ENCODE results near the gene USP47. TPM values are rescaled to one million over a fixed set of nuclear protein-coding genes. Genes with fewer than 3 reads are reported as not detected.
A peak's percentile ranks its signal among the peaks of the same experiment; 100 is the strongest.

The USP47 gene
- total and polyA plus RNA-seq, 5 donors from 2014 or later = 35.7 to 79.0 (median 41.8) TPM

- Histone ChIP-seq H3K27me3 (ENCODE audit: control insufficient read depth, insufficient read depth, low read length) (no peaks in the 10 kb centered on the region), H3K27ac (ENCODE audit: insufficient read depth, low read length, poor library complexity, severe bottlenecking) (no peak overlapping the region), H3K4me1 (ENCODE audit: control insufficient read depth, insufficient read depth, low read length, poor library complexity, severe bottlenecking) (no peaks in the 10 kb centered on the region), H3K9me3 (ENCODE audit: control insufficient read depth in 2 of 2, low read length in 2 of 2) (no peaks in the 10 kb centered on the region), H3K4me3 (ENCODE audit: low read depth, low read length) (no peak overlapping the region), H3K36me3 (ENCODE audit: control insufficient read depth, insufficient read depth, low read length) (peaks cover 58% of the 10 kb centered on the region)
- H3K9me3 Mint-ChIP-seq = peaks cover 0 to 4% (median 0%) of the 10 kb centered on the region in 7 donors
- no peak overlapping the region for H3K4me3 Mint-ChIP-seq
- H3K36me3 Mint-ChIP-seq = peaks cover 30% of the 10 kb centered on the region
- no peak for ATAC-seq (ENCODE audit: low read depth in 2 of 2)
- no peak overlapping the region for H3K27ac Mint-ChIP-seq
- H3K4me1 Mint-ChIP-seq = peaks cover 5 to 32% (median 6%) of the 10 kb centered on the region in 4 donors
- peak in 2 of 3 donors; percentile 32 to 45 for DNase-seq
- H3K27me3 Mint-ChIP-seq = no peaks in the 10 kb centered on the region
These were observed 89.8 kb downstream of the USP47 start for GRCh38 chr11:11931461-11932055.

GRCh38 chr11:11935536-11935935, 93.8 kb downstream of the USP47 start:
- H3K36me3 ChIP-seq (ENCODE audit: control insufficient read depth, insufficient read depth, low read length) = peaks cover 69% of the 10 kb centered on the region
- H3K4me1 ChIP-seq (ENCODE audit: control insufficient read depth, insufficient read depth, low read length, poor library complexity, severe bottlenecking) = no peaks in the 10 kb centered on the region
- Mint-ChIP-seq H3K27ac (peak overlapping the region in 1 of 3 donors; percentile 5), H3K27me3 (no peaks in the 10 kb centered on the region), H3K4me3 (no peak overlapping the region), H3K36me3 (peaks cover 35% of the 10 kb centered on the region), H3K9me3 (no peaks in the 10 kb centered on the region), H3K4me1 (peaks cover 0 to 18% (median 0%) of the 10 kb centered on the region in 4 donors)
- ATAC-seq (ENCODE audit: low read depth in 2 of 2) = no peak
- no peak overlapping the region for H3K4me3 ChIP-seq (ENCODE audit: low read depth, low read length)
- no peaks in the 10 kb centered on the region for H3K9me3 ChIP-seq (ENCODE audit: control insufficient read depth in 2 of 2, low read length in 2 of 2)
- DNase-seq = no peak
- no peak overlapping the region for H3K27ac ChIP-seq (ENCODE audit: insufficient read depth, low read length, poor library complexity, severe bottlenecking)
- H3K27me3 ChIP-seq (ENCODE audit: control insufficient read depth, insufficient read depth, low read length) = no peaks in the 10 kb centered on the region

GRCh38 chr11:11937433-11937832, 95.7 kb downstream of the USP47 start:
- Histone ChIP-seq H3K4me3 (ENCODE audit: low read depth, low read length) (no peak overlapping the region), H3K9me3 (ENCODE audit: control insufficient read depth in 2 of 2, low read length in 2 of 2) (no peaks in the 10 kb centered on the region), H3K27ac (ENCODE audit: insufficient read depth, low read length, poor library complexity, severe bottlenecking) (no peak overlapping the region), H3K4me1 (ENCODE audit: control insufficient read depth, insufficient read depth, low read length, poor library complexity, severe bottlenecking) (no peaks in the 10 kb centered on the region), H3K36me3 (ENCODE audit: control insufficient read depth, insufficient read depth, low read length) (peaks cover 78% of the 10 kb centered on the region), H3K27me3 (ENCODE audit: control insufficient read depth, insufficient read depth, low read length) (no peaks in the 10 kb centered on the region)
- Mint-ChIP-seq H3K4me3 (no peak overlapping the region), H3K27me3 (no peaks in the 10 kb centered on the region), H3K9me3 (peaks cover 0 to 1% (median 0%) of the 10 kb centered on the region in 7 donors), H3K4me1 (peaks cover 0 to 11% (median under 1%) of the 10 kb centered on the region in 4 donors), H3K27ac (no peak overlapping the region), H3K36me3 (peaks cover 37% of the 10 kb centered on the region)
- ATAC-seq (ENCODE audit: low read depth in 2 of 2) (no peak), DNase-seq (no peak)

- no peaks in the 10 kb centered on the region for H3K9me3 ChIP-seq (ENCODE audit: control insufficient read depth in 2 of 2, low read length in 2 of 2)
- H3K4me1 ChIP-seq (ENCODE audit: control insufficient read depth, insufficient read depth, low read length, poor library complexity, severe bottlenecking) = no peaks in the 10 kb centered on the region
- ATAC-seq (ENCODE audit: low read depth in 2 of 2) (no peak), DNase-seq (no peak)
- no peaks in the 10 kb centered on the region for H3K27me3 Mint-ChIP-seq
- no peak overlapping the region for H3K27ac Mint-ChIP-seq
- H3K4me3 ChIP-seq (ENCODE audit: low read depth, low read length) = no peak overlapping the region
- no peaks in the 10 kb centered on the region for H3K27me3 ChIP-seq (ENCODE audit: control insufficient read depth, insufficient read depth, low read length)
- H3K4me3 Mint-ChIP-seq = no peak overlapping the region
- H3K36me3 Mint-ChIP-seq = peaks cover 41% of the 10 kb centered on the region
- H3K36me3 ChIP-seq (ENCODE audit: control insufficient read depth, insufficient read depth, low read length) = peaks cover 81% of the 10 kb centered on the region
- H3K4me1 Mint-ChIP-seq = peaks cover 0 to 11% (median 2%) of the 10 kb centered on the region in 4 donors
- H3K27ac ChIP-seq (ENCODE audit: insufficient read depth, low read length, poor library complexity, severe bottlenecking) = no peak overlapping the region
- H3K9me3 Mint-ChIP-seq = peaks cover 0 to 1% (median 0%) of the 10 kb centered on the region in 7 donors
These were observed 96.2 kb downstream of the USP47 start for GRCh38 chr11:11937957-11938356.

GRCh38 chr11:11940551-11940950, 98.8 kb downstream of the USP47 start:
- Mint-ChIP-seq H3K4me1 (peaks cover 0 to 4% (median 0%) of the 10 kb centered on the region in 4 donors), H3K9me3 (peaks cover 0 to 1% (median 0%) of the 10 kb centered on the region in 7 donors), H3K36me3 (peaks cover 29% of the 10 kb centered on the region), H3K27ac (peak overlapping the region in 1 of 3 donors; percentile 34), H3K4me3 (no peak overlapping the region), H3K27me3 (no peaks in the 10 kb centered on the region)
- no peaks in the 10 kb centered on the region for H3K27me3 ChIP-seq (ENCODE audit: control insufficient read depth, insufficient read depth, low read length)
- no peak overlapping the region for H3K4me3 ChIP-seq (ENCODE audit: low read depth, low read length)
- H3K27ac ChIP-seq (ENCODE audit: insufficient read depth, low read length, poor library complexity, severe bottlenecking) = no peak overlapping the region
- peaks cover 83% of the 10 kb centered on the region for H3K36me3 ChIP-seq (ENCODE audit: control insufficient read depth, insufficient read depth, low read length)
- H3K4me1 ChIP-seq (ENCODE audit: control insufficient read depth, insufficient read depth, low read length, poor library complexity, severe bottlenecking) = no peaks in the 10 kb centered on the region
- DNase-seq (no peak), ATAC-seq (ENCODE audit: low read depth in 2 of 2) (no peak)
- no peaks in the 10 kb centered on the region for H3K9me3 ChIP-seq (ENCODE audit: control insufficient read depth in 2 of 2, low read length in 2 of 2)

- Mint-ChIP-seq H3K36me3 (peaks cover 30% of the 10 kb centered on the region), H3K27ac (peak overlapping the region in 1 of 3 donors; percentile 54), H3K4me1 (peaks cover 0 to 4% (median 0%) of the 10 kb centered on the region in 4 donors), H3K9me3 (peaks cover 0 to 1% (median 0%) of the 10 kb centered on the region in 7 donors), H3K4me3 (no peak overlapping the region), H3K27me3 (no peaks in the 10 kb centered on the region)
- Histone ChIP-seq H3K4me1 (ENCODE audit: control insufficient read depth, insufficient read depth, low read length, poor library complexity, severe bottlenecking) (no peaks in the 10 kb centered on the region), H3K27me3 (ENCODE audit: control insufficient read depth, insufficient read depth, low read length) (no peaks in the 10 kb centered on the region), H3K36me3 (ENCODE audit: control insufficient read depth, insufficient read depth, low read length) (peaks cover 86% of the 10 kb centered on the region), H3K4me3 (ENCODE audit: low read depth, low read length) (no peak overlapping the region), H3K9me3 (ENCODE audit: control insufficient read depth in 2 of 2, low read length in 2 of 2) (no peaks in the 10 kb centered on the region), H3K27ac (ENCODE audit: insufficient read depth, low read length, poor library complexity, severe bottlenecking) (no peak overlapping the region)
- ATAC-seq (ENCODE audit: low read depth in 2 of 2) = no peak
- no peak for DNase-seq
These were observed 100.9 kb downstream of the USP47 start for GRCh38 chr11:11942668-11943067.

GRCh38 chr11:11944444-11944843, 102.7 kb downstream of the USP47 start:
- no peaks in the 10 kb centered on the region for H3K4me1 ChIP-seq (ENCODE audit: control insufficient read depth, insufficient read depth, low read length, poor library complexity, severe bottlenecking)
- peaks cover 0 to 1% (median 0%) of the 10 kb centered on the region in 7 donors for H3K9me3 Mint-ChIP-seq
- H3K36me3 Mint-ChIP-seq = peaks cover 32% of the 10 kb centered on the region
- H3K9me3 ChIP-seq (ENCODE audit: control insufficient read depth in 2 of 2, low read length in 2 of 2) = no peaks in the 10 kb centered on the region
- H3K4me3 Mint-ChIP-seq = no peak overlapping the region
- H3K4me1 Mint-ChIP-seq = peaks cover 0 to 4% (median 0%) of the 10 kb centered on the region in 4 donors
- H3K27me3 Mint-ChIP-seq = no peaks in the 10 kb centered on the region
- no peaks in the 10 kb centered on the region for H3K27me3 ChIP-seq (ENCODE audit: control insufficient read depth, insufficient read depth, low read length)
- H3K27ac ChIP-seq (ENCODE audit: insufficient read depth, low read length, poor library complexity, severe bottlenecking) = no peak overlapping the region
- peaks cover 84% of the 10 kb centered on the region for H3K36me3 ChIP-seq (ENCODE audit: control insufficient read depth, insufficient read depth, low read length)
- ATAC-seq (ENCODE audit: low read depth in 2 of 2) (no peak), DNase-seq (no peak)
- H3K4me3 ChIP-seq (ENCODE audit: low read depth, low read length) = no peak overlapping the region
- no peak overlapping the region for H3K27ac Mint-ChIP-seq

- Mint-ChIP-seq H3K27ac (no peak overlapping the region), H3K9me3 (no peaks in the 10 kb centered on the region), H3K36me3 (peaks cover 43% of the 10 kb centered on the region), H3K27me3 (no peaks in the 10 kb centered on the region), H3K4me3 (no peak overlapping the region), H3K4me1 (peaks cover 0 to 4% (median 0%) of the 10 kb centered on the region in 4 donors)
- H3K36me3 ChIP-seq (ENCODE audit: control insufficient read depth, insufficient read depth, low read length) = peaks cover 88% of the 10 kb centered on the region
- no peak for DNase-seq
- ATAC-seq (ENCODE audit: low read depth in 2 of 2) = no peak
- H3K9me3 ChIP-seq (ENCODE audit: control insufficient read depth in 2 of 2, low read length in 2 of 2) = no peaks in the 10 kb centered on the region
- no peak overlapping the region for H3K27ac ChIP-seq (ENCODE audit: insufficient read depth, low read length, poor library complexity, severe bottlenecking)
- no peaks in the 10 kb centered on the region for H3K4me1 ChIP-seq (ENCODE audit: control insufficient read depth, insufficient read depth, low read length, poor library complexity, severe bottlenecking)
- no peak overlapping the region for H3K4me3 ChIP-seq (ENCODE audit: low read depth, low read length)
- H3K27me3 ChIP-seq (ENCODE audit: control insufficient read depth, insufficient read depth, low read length) = no peaks in the 10 kb centered on the region
These were observed 104.4 kb downstream of the USP47 start for GRCh38 chr11:11946180-11946579.
